Activated CD4-positive, alpha-beta memory T cell treated with anti-CD3 and anti-CD28 coated beads for 36 hours (primary cell): Measurements from ENCODE around the gene COQ4. TPM values are rescaled to one million over a fixed set of nuclear protein-coding genes. Genes with fewer than 3 reads are reported as not detected.

Experiments
- total RNA-seq, 2 experiments: library from RNA; stranded (reverse); gene quantifications; one replicate each; pipeline ENCODE4 v1.2.3, GENCODE V29; 2021

The COQ4 gene
- total RNA-seq, 2 experiments from 2014 or later: 33.0 to 35.5 TPM

Other genes starting within 250 kb of the COQ4 start
- gene PTGES2, start 195.1 kb upstream of the COQ4 start, total RNA-seq: 10 to 100 TPM; 43.4 to 43.6 TPM
- not detected for gene LCN2, start 173.4 kb upstream of the COQ4 start, total RNA-seq
- gene BBLN, start 162.6 kb upstream of the COQ4 start, total RNA-seq: 10 to 100 TPM; 86.9 to 90.1 TPM
- gene CIZ1, start 131.3 kb upstream of the COQ4 start, total RNA-seq: 100 to 1,000 TPM in 1 of 2 experiments, 10 to 100 TPM in 1; 95.4 to 105 TPM
- gene DNM1, start 119.5 kb upstream of the COQ4 start, total RNA-seq: 1 to 10 TPM in 1 of 2 experiments, under 1 TPM in 1; 0.63 to 1.1 TPM
- 10 to 100 TPM; 34.4 to 42.9 TPM for gene GOLGA2, start 46.8 kb upstream of the COQ4 start, total RNA-seq
- 10 to 100 TPM; 15.2 to 15.5 TPM for gene SWI5, start 46.6 kb upstream of the COQ4 start, total RNA-seq
- gene TRUB2, start 392 bp upstream of the COQ4 start, total RNA-seq: 10 to 100 TPM; 27.2 to 27.4 TPM
- gene SLC27A4, start 17.7 kb downstream of the COQ4 start, total RNA-seq: 10 to 100 TPM; 12.6 to 14.1 TPM
- gene URM1, start 48.5 kb downstream of the COQ4 start, total RNA-seq: 10 to 100 TPM; 45.9 to 50.0 TPM
- 1 to 10 TPM; 1.0 to 1.1 TPM for gene CERCAM, start 98.0 kb downstream of the COQ4 start, total RNA-seq
- 10 to 100 TPM; 68.9 to 72.8 TPM for gene ODF2, start 133.2 kb downstream of the COQ4 start, total RNA-seq
- gene GLE1, start 181.9 kb downstream of the COQ4 start, total RNA-seq: 10 to 100 TPM; 55.6 to 57.0 TPM
- gene SPTAN1, start 229.7 kb downstream of the COQ4 start, total RNA-seq: 100 to 1,000 TPM; 228 TPM